HG03565 (cell line): Measurements from ENCODE around the gene SPRR2G.
"Not testable (repeated sequence)": the region's sequence is repeated elsewhere in the genome, so short reads cannot be mapped to it uniquely, and the experiment has no call there.

Experiments used
- ATAC-seq: cut with Tn5 transposase; IDR thresholded peaks from one replicate; pipeline ENCODE4 v1.9.1; 2021; ENCODE audit warnings: mild to moderate bottlenecking, moderate library complexity; ENCODE audit not compliant: unreplicated experiment

The SPRR2G gene

GRCh38 chr1:153150846-153151245 lies at the start of gene SPRR2G:
SPRR2G (minus strand) TSS chr1:153150890; CDS start chr1:153150110, 780 bp downstream.
- no peak for ATAC-seq

DNA sequence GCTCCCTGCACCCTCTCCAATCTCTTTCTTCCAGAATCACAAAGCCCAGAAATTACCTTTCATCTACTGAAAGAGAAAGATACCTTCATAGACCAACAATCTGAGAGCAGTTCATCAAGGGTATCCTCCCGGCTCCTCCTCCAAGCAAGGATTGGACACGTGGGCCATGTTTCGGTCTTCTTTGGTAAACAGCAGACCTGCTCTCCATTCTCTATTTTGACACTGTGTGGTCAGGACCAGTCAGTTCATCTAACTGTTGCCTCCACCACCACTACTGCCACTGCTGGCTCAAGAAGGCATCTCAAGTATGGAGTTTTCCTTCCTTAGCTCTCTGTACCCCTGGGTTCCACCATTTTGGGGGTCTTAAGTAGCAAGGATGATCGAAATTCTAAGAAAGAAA lies 44.5 kb upstream of the SPRR2G start:
- ATAC-seq, result no peak

DNA sequence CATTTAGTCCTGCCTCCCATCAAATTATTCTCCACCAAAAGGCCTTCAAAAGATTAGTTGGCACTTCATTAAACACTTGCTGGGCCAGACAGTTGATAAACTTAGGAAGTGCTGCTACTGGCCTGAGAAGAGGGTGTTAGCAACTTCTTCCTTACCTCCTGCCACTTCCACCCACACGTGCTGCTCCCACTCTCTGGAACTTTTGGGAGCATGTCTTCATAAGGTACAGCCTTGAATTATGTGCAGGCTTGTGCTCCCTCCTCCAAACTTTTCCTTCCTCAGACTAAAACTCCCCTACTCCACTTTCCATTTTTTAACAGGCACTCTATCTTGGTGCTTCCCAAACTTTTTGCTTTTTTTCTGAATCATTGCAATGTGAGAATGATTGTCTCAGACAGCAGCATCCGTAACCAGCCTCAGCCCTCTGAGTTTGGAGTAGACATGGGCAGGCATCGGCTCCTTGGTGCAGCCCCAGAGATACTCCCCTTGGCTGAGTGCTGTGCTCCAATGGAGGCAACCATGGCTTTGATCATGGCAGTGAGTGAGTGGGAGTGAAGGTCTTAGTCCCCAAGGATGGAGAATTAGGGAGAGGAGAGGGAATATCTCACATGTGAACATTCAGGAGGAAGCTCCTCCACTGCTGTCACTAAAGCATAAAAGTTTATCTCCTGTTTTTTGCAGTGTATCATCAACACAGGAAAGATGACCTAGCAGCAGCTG lies 43.8 kb upstream of the SPRR2G start:
- no peak for ATAC-seq

- ATAC-seq, result no peak
These were observed 42.0 kb upstream of the SPRR2G start for GRCh38 chr1:153192697-153193096.

GRCh38 chr1:153190373-153190772 lies 39.7 kb upstream of the SPRR2G start:
- no peak for ATAC-seq

DNA sequence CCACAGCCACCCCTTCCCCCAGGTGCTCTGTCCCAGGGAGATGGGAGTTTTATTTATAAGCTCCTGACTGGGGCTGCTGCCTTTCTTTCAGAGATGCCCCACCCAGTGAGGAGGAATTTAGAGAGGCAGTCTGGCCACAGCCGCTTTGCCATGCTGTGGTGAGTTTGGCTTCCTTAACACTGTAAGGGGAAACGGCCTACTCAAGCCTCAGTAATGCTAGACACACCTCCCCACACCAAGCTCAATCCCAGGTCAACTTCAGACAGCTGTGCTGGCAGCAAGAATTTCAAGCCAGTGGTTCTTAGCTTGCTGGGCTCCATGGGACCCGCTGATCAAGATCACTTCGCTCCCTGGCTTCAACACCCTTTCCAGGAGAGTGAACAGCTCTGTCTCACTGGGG lies 37.6 kb upstream of the SPRR2G start:
- not testable (repeated sequence) for ATAC-seq

DNA sequence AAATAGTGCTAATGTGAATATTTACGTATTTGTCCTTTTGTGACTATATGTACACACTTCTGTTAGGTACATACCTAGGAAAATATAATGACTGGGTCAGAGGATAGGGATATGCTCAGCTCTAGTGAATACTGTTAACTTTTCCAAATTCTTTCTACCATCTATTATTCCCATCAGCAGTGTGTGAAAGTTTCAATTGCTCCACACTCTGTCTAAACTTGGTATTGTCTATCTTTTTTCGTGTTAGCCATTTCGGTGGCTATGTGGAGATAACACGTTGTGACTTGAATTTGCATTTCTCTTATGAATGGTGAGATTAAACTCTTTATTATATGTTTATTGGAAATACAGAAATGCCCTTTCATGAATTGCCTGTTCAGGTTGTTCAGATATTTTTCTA lies 29.9 kb upstream of the SPRR2G start:
- ATAC-seq, result no peak

DNA sequence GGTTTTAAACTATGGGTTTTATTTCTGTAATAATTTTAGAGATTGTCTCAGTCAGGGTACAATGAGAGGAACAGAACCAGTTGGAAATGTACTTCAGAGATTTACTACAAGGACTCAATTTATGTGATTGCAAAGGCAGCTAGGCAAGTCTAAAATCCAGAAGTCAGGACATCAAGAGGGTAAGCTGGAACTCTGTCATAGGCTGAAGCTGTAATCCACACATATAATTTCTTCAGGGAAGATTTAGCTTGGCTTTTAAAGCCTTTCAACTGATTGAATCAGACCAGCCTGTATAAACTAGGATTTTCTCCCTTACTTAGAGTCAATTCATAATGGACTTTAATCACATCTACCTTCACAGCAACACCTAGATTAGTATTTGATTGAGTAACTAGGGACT lies 28.2 kb upstream of the SPRR2G start:
- ATAC-seq, result no peak

- no peak for ATAC-seq
These were observed 23.9 kb upstream of the SPRR2G start for GRCh38 chr1:153174624-153175023.

DNA sequence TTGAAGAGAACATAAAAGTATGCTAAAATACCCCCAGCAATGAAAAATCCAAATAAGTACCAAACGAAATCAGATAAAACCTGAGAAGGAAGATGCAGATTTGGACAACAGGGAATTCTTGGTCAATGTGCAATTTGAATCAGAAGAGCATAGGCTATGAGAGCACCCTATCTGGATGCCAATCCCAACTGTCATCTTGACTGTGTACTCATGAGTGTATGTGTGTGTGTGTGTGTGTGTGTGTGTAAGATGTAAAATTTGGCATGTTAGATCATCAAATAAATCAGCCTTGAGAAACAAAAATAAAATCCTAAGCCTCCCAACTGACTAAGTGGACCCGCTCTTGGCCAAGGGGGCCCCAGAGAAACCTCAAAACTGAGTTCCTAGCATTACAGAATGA lies 18.0 kb upstream of the SPRR2G start:
- no peak for ATAC-seq

DNA sequence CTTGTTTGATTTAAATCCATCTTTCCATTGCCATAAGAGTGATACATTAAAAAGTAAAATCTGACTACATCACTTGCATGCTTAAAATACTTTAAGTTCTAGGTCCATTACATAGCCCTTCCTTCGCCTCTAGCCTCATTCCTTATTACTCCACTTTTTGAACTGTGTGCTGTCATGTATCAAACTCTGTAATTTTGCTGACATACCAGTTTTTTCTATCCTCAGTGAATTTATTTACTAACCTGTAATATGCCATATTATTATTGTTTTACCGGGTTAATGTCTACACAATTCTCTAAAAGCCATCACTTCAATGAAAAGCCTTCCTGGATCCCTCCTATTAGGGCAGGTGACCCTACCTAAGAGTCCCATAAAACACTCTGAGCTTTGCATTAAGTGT lies 4.9 kb upstream of the SPRR2G start:
- ATAC-seq, result no peak

GRCh38 chr1:153152481-153152880 lies 1.8 kb upstream of the SPRR2G start:
- ATAC-seq, result no peak

DNA sequence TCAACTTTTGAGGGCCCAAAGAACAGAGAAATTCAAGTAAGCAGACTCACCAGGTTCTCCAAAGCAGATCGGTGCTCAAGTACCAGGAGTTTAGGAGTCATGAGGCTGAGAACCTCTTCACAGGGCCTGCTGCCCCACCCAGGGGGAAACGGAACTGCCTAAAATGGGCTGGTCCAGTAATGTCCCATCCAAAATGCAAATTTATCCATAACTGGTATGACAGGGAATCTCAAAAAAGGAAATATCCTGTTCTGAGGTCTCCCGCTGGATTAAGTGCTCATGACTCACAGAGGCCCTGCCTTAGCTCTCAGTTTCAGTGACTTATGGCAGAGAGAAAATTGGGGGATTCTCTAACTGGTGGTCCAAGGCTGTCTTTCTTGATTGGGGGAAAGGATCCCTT lies 9.3 kb downstream of the SPRR2G start:
- ATAC-seq, result no peak

- ATAC-seq, result no peak
These were observed 10.2 kb downstream of the SPRR2G start for GRCh38 chr1:153140484-153140883.

DNA sequence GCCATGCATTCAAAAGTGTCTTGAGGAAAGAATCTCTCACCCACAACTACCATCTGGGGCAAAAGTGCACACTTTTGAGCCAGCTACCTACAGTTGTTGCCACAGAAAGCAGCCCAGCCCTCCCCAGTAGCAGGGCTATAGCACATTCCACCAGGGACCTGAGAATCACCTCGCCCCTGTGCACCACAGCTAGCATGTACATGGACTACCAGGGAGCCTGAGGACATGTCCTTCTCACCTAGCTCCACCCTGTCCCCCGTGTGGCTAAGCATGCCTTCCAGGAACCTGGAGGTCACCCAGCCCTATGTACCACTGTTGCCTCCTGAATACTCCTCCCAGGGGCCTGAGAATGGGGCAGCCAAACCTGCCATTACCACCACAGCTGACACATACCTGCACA lies 16.9 kb downstream of the SPRR2G start:
- ATAC-seq, result no peak

DNA sequence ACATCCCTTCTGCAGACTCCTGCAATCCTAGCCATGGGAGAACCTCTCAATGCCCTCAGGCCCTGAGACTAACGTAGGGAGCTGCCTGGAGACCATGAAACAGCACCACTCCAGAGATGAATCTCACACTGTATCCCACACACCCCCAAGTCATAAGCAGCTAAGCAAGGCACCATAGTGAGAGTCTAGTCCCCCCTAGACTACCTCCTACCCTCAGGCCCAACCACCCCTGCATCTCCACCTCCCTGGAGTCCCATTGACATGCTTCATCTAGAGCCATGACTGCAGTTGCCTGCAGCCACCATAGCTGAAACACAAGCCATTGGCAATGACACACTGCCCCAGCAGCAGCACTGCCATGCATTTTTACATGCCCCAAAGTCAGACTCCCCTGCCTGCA lies 17.4 kb downstream of the SPRR2G start:
- ATAC-seq, result no peak

DNA sequence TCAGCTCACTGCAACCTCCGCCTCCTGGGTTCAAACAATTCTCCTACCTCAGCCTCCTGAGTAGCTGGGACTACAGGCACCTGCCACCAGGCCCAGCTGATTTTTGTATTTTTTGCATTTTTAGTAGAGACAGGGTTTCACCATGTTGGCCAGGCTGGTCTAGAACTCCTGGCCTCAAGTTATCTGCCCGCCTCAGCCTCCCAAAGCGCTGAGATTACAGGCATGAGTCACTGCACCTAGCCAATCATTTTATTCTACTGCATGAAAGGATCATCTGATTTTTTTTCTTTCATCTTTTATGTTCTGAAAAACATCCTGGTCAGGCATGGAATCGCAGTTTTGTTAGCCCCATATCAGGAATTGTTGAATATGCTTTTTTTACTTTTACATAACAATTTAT lies 22.0 kb downstream of the SPRR2G start:
- ATAC-seq, result not testable (repeated sequence)

- no peak for ATAC-seq
These were observed 23.4 kb downstream of the SPRR2G start for GRCh38 chr1:153127296-153127695.

GRCh38 chr1:153125536-153125935 lies 25.2 kb downstream of the SPRR2G start:
- ATAC-seq, result no peak

- ATAC-seq, result not testable (repeated sequence)
These were observed 26.9 kb downstream of the SPRR2G start for GRCh38 chr1:153123793-153124192.

DNA sequence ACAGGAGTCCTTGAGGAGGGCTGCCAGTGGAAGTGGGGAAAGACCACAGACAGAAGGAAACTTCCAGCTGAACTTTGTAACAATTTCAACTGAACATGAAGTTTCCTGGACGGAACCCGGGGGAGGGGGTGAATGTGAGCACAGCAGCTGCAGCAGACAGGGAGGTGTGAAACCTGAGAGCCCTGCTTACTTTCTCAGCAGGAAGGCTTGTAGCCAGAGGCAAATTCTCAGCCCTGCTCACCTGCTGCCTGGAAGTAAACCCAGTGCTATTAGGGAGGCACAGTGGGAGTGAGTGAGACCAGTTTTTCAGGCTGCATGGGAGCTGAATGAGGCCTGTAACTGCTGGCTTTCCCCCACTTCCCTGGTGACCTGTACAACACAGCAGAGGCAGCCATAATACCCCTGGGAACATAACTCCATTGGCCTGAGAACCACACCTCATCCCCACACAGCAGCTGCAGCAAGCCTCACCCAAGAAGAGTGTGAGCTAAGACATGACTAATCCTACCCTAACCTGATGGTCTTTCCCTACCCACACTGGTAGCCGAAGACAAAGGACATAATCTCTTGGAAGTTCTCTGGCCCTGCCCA lies 27.8 kb downstream of the SPRR2G start:
- no peak for ATAC-seq

DNA sequence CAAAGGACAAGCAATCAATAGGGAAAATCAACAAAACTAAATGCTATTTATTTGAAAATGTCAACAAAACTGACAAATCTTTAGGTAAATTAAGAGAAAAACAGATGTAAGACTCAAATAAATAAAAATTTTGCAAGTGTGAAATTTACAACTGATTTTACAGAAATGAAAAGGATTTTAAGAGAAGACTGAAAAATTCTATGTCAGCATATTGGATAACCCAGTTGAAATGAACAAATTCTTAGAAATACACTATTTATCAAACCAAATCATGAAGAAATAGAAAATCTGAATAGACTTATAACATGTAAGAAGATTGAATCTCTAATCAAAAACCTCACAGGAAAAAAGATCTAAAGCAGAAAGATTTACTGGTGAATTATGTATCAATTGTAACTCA lies 29.7 kb downstream of the SPRR2G start:
- ATAC-seq, result no peak

GRCh38 chr1:153119491-153119971 lies 31.2 kb downstream of the SPRR2G start:
- ATAC-seq, result no peak
